ENCODE results near the gene ELFN1. TPM values are rescaled to one million over a fixed set of nuclear protein-coding genes. Genes with fewer than 3 reads are reported as not detected.

ELFN1 gene
- total RNA-seq, 1 donor from 2014 or later: 0.65 TPM

- H3K9me3 Mint-ChIP-seq (ENCODE audit: low read depth): peaks cover 5% of the 10 kb centered on the region
- H3K36me3 Mint-ChIP-seq (ENCODE audit: low read depth): no peaks in the 10 kb centered on the region
- peak; percentile 62 for DNase-seq (ENCODE audit: low spot score)
- no peak overlapping the region for H3K27ac Mint-ChIP-seq (ENCODE audit: unreplicated experiment)
- peaks cover 3% of the 10 kb centered on the region for H3K4me1 Mint-ChIP-seq (ENCODE audit: low read depth)
- no peak overlapping the region for H3K4me3 Mint-ChIP-seq (ENCODE audit: unreplicated experiment)
- H3K27me3 Mint-ChIP-seq (ENCODE audit: low read depth): peaks cover 17% of the 10 kb centered on the region
- TF ChIP-seq CTCF (IDR thresholded peaks at IDR 0.05): no peak
These were observed 6.9 kb upstream of the ELFN1 start for GRCh38 chr7:1663223-1663622.

- DNase-seq (ENCODE audit: low spot score): peak; percentile 76
- Mint-ChIP-seq H3K27me3 (ENCODE audit: low read depth) (peaks cover 22% of the 10 kb centered on the region), H3K27ac (ENCODE audit: unreplicated experiment) (no peak overlapping the region), H3K4me3 (ENCODE audit: unreplicated experiment) (no peak overlapping the region), H3K4me1 (ENCODE audit: low read depth) (peaks cover 5% of the 10 kb centered on the region), H3K36me3 (ENCODE audit: low read depth) (no peaks in the 10 kb centered on the region), H3K9me3 (ENCODE audit: low read depth) (peaks cover 5% of the 10 kb centered on the region)
- no peak for TF ChIP-seq CTCF (IDR thresholded peaks at IDR 0.05)
These were observed 6.0 kb upstream of the ELFN1 start for GRCh38 chr7:1663857-1664651.

DNA sequence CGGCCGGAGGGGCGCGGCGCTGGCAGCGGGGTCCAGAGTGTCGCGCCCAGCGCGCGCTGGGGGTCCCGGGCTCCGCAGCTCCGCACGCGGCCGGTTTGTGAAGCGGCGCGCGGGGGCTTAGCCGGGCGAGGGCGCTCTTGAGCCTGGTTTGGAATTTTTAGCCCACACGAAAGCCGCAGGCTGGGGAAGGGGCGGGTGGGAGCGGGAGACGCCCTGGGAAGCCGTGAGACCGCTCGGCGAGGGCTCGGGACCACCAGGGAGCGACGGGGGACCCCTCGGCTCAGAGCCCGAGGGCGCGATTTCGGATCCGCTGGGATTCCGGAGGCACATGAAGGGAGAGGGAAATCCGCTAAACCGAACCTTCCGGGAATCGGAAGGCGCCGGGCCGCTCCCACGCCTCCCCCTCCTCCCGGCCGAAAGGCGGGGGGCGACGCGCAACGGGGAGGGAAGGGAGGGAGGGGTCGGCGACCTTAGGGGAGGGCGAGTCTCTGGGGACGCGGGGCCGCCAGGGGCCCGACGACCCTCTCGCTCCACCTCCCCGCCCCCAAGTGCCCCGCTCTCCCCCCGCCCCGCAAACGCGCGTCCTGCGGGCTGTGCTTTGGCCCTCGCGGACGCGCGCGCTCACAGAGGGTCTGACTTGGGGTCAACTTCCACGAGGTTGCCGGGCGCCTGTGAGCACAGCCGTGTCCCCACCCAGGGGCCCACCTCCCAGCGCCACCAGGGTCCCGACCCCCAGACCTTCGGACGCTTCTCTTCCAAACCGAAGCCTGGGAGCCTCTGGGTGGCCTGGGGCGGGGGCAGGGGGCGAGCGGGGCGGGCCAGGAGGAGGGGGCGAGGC, 5.1 kb upstream of the ELFN1 start:
- peaks cover 22% of the 10 kb centered on the region for H3K27me3 Mint-ChIP-seq (ENCODE audit: low read depth)
- H3K36me3 Mint-ChIP-seq (ENCODE audit: low read depth): no peaks in the 10 kb centered on the region
- peaks cover 5% of the 10 kb centered on the region for H3K9me3 Mint-ChIP-seq (ENCODE audit: low read depth)
- peaks cover 7% of the 10 kb centered on the region for H3K4me1 Mint-ChIP-seq (ENCODE audit: low read depth)
- TF ChIP-seq CTCF (IDR thresholded peaks at IDR 0.05): peak; percentile 93
- peak overlapping the region; percentile 64 for H3K4me3 Mint-ChIP-seq (ENCODE audit: unreplicated experiment)
- peak; percentile 57 for DNase-seq (ENCODE audit: low spot score)
- H3K27ac Mint-ChIP-seq (ENCODE audit: unreplicated experiment): no peak overlapping the region

GRCh38 chr7:1665549-1666316, 4.3 kb upstream of the ELFN1 start:
- peak; percentile 64 for DNase-seq (ENCODE audit: low spot score)
- H3K27me3 Mint-ChIP-seq (ENCODE audit: low read depth): peaks cover 22% of the 10 kb centered on the region
- H3K4me3 Mint-ChIP-seq (ENCODE audit: unreplicated experiment): no peak overlapping the region

More at GRCh38 chr7:1665549-1666316, 4.3 kb upstream of the ELFN1 start:
- H3K27ac Mint-ChIP-seq (ENCODE audit: unreplicated experiment): no peak overlapping the region
- no peak for TF ChIP-seq CTCF (IDR thresholded peaks at IDR 0.05)
- peaks cover 7% of the 10 kb centered on the region for H3K4me1 Mint-ChIP-seq (ENCODE audit: low read depth)
- peaks cover 5% of the 10 kb centered on the region for H3K9me3 Mint-ChIP-seq (ENCODE audit: low read depth)
- no peaks in the 10 kb centered on the region for H3K36me3 Mint-ChIP-seq (ENCODE audit: low read depth)
